Measurements from ENCODE around the gene TRIO.
"Not testable (repeated sequence)": the region's sequence is repeated elsewhere in the genome, so short reads cannot be mapped to it uniquely, and the experiment has no call there.

TRIO gene

DNA sequence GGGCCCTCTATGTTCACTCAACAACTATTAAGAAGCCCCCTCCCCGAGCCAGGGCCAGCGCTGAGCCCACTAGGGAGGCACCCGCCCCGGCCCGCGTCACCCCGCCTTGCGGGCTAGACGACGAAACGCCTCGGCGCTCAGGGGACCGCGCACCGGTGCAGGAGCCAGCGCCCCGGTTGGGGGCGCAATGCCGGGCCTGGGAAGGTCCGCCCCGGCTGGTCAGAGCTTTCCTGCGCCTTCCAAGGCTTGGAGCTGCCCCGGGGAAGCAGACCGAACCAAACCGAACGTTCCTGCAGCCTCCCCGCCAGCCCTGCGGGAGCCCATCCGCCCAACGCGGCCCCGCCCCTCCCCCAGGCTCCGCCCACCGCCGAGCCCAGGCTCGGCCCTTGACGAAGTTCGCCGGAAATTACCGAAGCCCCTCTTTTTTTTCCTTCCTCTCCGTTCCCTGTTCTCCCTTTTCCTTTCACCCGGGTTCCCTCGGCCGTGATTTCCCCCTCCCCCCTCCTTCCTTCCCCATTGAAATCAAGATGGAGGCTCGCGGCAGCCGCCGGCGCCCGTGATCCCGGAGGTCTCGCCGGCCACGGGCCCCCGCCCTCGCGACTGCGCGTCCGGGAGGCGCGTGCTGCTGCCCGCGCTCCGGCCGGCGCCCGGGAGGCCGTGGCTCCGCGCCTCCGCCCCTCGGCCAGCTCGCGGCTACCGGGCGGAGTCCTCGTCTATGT, at the start of gene TRIO:
Gene TRIO (plus strand): TSS at position 516 of the 719 bp plus-strand sequence. CDS start 384 bp downstream, outside the sequence.
- peak; percentile 87 for DNase-seq

DNA sequence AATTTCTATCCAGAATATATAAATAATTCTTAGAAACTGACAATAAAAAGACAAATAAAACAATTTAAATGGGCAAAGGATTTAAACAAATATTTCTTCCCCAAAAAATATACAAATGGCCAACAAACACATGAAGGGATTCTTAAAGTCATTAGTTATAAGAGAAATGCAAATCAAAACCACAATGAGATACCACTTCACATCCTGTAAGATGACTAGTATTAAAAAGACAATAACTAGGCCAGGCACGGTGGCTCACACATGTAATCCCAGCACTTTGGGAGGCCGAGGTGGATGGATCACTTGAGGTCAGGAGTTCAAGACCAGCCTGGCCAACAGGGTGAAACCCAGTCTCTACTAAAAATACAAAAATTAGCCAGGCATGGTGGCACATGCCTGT, 45.8 kb upstream of the TRIO start:
- DNase-seq = not testable (repeated sequence)

DNA sequence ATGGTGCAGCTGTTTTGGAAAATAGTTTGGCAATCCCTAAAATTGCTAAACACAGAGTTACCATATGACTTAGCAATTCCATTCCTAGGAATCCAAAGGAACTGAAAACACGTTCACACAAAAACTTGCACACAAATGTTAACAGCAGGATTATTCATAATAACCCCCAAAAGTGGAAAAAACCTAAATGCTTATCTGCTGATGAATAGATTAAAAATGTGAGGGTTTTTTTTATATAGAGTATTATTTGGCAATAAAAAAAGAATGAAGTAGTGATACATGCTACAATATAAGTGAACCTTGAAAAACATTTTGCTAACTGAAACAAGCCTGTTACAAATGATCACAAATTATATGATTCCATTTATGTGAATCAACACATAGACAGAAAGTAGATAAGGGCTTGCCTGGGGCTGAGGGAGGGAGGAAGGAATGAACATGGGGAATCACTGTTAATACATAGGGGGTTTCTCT, 45.1 kb upstream of the TRIO start:
- no peak for DNase-seq

- no peak for DNase-seq
Measured at GRCh38 chr5:14100281-14100680, 42.9 kb upstream of the TRIO start.

DNA sequence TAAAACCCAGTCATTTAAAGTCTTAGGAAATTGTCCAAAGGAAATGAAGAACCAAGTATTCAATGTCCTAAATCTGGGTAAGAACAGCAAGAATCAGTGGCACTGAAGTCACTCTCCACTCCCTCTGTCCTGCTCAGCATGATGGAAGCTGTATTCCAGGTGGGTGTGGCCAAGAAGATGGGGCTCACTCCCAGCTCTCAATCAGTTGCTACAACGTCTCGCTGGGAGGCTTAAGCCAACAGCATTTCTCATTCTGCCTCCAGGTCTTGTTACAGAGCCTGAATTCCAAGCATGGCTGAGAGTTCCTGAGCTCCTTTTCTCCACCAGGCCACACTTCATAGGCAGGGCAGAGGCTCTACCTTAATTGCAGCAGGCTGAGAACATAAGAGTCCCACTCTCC, 41.2 kb upstream of the TRIO start:
- no peak for DNase-seq

DNA sequence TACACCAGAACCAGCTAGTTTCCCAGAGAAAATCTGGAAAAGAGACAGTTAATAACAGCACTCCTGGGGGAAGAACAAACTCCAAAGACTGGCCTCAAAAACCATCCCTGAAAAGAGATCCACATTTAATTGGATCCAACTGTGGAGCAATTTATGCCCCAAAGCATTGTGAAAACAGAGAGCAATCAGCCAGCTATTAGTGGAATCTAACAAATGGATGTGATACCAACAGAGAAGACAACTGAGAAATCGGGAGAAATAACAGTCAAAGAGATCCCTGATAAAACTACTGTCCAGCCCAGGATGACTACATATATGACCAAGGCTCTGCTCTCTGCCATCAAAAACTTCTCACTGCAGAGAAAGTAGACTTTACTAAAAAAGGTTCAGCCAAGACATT, 40.5 kb upstream of the TRIO start:
- DNase-seq = no peak

DNA sequence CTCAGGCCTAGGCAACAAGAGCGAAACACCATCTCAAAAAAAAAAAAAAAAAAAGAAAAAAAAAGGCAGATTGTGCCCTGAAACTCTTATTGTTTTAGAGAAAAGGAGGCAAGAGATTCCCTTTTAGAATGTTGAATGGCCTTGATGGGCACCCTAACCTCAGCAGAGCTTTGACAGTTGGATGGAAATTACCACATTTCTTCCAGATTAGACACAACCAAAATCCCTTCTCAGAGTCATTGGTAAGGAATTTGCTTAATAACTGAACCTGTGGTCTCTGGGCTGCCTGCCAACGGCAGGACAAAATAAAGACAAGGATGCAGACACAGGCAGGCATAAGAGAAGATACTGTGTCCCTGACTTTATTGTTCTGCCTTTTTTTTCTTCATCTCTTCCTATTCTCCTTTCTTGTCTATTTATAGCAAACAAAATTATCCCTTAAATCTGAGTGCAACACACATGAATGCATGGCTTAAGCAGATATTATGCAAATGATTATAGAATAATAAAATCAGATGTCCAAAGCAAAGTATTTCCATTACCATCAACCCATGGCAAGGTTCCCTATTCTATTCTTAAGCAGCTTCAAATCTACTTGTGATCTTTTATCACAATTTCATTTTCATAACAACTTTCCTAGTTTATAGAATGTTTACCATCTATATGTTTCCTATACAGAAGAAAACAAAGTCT, 37.3 kb upstream of the TRIO start:
- DNase-seq = no peak

- peak; percentile 36 for DNase-seq
Measured at GRCh38 chr5:14107536-14107935, 35.6 kb upstream of the TRIO start.

GRCh38 chr5:14108170-14108996, 34.8 kb upstream of the TRIO start:
- DNase-seq = peak; percentile 86

DNA sequence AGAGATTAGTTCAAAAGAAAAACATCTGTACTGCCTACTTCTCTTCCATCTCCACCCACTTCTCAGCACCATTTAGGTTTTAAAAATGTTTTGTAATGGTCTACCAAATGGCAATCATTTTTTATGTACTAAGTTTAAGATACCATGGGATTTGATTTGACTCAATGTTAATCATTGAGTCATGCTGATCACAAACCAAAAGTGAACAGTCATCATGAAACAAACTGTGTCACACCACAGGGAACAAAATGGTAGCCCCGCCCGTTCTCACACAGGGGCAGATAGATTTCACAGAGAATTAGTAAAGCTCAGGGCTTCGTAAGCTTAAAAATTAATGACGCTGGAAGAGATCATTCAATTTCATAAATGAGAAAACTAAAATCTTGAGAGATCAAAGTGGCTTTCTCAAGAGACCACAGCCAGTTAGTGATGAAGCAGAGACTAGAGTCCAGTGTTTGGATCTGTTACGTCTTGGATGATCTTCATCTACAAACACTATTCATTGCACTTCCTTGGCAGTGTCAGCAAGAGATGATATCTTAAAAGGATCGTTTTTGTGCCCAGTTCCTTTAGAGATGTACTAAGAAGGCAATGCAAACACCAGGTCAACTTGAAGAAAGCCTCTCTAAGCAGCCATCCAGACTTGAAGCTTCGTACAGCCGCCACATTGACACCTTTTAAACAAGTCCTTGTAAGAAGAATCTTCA, 33.9 kb upstream of the TRIO start:
- DNase-seq = peak; percentile 46

DNA sequence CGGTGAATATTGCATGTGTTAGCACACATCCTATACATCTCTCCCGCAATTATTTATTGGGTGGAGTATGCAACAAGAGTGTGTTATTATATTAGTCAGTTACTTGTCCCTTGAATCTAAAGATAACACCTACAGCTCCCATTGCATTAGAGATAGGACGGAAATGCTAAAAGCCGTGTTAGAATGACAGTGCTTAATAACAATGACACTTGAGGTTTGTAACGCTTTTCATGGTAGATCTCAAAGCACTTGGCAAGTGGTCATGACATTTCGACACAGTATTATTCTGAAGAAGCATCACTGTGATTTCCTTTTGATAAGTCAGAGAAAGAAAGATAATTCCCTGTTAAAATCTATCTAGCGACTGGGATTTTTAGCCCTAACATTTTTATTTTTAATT, 33.4 kb upstream of the TRIO start:
- DNase-seq = peak; percentile 49

GRCh38 chr5:14110196-14110595, 32.9 kb upstream of the TRIO start:
- DNase-seq = no peak

DNA sequence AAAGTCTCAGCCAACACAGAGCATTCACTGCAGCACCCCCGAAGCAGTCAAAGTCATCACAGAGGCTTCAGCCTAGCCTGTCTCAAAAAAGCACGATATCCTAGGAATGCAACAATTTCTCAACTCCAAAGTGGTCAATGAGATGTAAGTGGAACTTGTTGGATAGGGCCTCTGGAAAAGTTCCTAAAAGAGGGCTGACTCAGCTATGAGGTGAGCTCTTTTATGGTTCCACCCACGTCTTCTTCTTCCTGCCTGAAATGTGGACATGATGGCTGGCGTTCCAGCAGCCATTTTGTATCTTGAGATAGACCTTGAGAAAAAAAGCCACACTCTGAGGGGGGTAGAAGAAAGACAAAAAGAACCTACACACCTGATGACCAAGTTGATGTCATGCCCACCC, 32.5 kb upstream of the TRIO start:
- no peak for DNase-seq

- no peak for DNase-seq
Measured at GRCh38 chr5:14112998-14113652, 30.0 kb upstream of the TRIO start.

DNA sequence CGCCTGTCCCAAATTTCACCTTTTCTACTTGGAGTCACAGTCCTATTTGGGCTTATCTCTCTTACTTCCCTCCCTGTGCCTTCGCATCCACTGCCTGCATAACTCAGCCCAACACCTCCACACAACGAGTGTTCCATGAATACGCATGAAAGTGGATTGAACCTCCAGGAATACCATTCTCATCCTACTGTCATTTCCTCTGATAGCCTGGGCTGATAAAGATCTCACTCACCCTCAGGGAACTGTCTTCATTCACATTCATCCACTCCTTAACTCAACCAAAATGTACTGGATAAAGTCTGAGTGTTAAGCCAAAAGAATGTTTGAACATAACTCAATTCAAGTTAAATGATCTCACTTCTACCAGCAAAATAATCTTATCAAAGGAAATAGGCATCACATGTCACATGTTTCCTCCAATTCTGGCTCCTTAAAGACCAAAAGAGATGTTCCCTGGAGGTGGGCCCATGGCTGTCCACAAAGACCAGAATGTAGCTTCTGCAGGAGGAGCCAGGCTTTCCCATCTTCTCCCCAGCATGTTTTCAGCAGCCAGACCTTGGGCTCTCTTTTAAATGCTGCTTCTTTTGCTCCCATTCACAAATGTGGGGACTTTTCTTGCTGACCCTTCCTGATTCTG, 28.4 kb upstream of the TRIO start:
- DNase-seq = no peak

DNA sequence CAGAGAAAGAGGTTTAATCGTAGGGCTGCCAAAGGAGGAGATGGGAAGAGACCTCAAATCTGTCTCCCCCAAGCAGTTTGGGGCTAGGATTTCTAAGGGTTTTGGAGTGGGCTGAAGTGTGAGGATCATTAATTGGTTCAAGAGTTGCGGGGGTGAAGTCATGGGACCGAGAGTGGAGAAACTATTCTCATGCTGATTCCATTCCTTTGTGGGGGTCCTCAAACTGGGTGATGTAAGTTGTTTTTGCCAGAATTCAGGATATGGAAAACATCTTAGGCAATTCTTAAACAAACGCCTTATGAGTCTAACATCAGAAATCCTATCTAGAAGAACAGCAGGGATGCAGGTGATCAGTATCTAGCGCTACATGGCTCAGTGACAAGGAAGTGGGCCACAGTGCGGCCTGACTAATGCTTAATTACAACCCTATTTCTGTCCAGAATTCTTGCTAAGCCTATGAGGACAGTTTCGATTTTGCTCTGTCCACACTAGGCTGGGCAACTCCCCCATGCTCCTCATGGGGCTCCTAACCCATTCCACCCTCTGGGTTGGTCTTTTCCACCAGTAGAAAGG, 27.7 kb upstream of the TRIO start:
- DNase-seq = no peak

GRCh38 chr5:14118551-14119320, 24.4 kb upstream of the TRIO start:
- no peak for DNase-seq

GRCh38 chr5:14120176-14120575, 23.0 kb upstream of the TRIO start:
- no peak for DNase-seq

DNA sequence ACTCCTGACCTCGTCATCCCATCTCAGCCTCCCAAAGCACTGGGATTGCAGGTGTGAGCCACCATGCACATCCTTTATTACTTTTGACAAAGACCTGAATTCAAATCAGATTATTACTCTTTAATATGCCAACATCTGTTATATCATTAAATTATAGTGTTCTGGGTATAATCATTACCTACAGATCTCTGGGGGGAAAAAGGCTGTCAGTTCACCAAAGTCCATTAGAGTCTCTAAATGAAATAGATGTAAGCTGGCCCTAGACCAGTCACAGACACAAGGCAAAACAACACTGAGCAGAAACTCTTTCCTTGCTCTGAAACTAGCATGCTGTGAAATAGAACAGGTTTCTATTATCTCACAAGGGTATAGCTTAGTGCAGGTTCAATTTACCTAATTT, 21.6 kb upstream of the TRIO start:
- no peak for DNase-seq

- no peak for DNase-seq
Measured at GRCh38 chr5:14122089-14122488, 21.1 kb upstream of the TRIO start.

DNA sequence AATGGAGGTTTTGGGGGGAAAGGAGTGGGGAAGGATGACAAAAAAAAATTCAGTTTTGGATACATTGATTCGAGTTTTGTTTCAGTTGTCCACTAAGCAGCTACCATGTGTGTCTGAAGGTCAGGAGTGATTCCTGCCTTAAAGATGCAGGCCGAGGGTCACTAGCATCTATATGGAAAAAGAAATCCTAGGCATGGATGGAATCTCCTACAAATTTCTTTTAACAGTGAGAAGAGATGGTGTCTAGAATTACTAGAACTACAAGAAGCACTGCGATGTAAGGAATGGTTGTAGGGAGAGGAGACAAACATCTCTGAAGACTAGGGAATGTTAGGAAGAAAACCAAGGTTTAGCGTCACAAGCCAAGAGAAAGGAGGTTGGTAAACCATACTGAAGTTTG, 19.6 kb upstream of the TRIO start:
- DNase-seq = no peak

All from hematopoietic multipotent progenitor cell treated with erythropoietin and hydrocortisone succinate and interleukin-3 and kit ligand, for 6 days (in vitro differentiated cells).